Testis (tissue), 2 donors: ENCODE measurements around the gene MS4A6A.

Experiments used
- CTCF ChIP-seq, 3 experiments: fragments of 450-650 bp in 2 of 3; fragments of 200-600 bp in 1 of 3; sonication (generic) in 1 of 3; IDR thresholded peaks; one replicate each; pipeline ENCODE4 v1.5.1; 2016 to 2019; ENCODE audit warnings: antibody characterized with exemption in 3 of 3, mild to moderate bottlenecking in 2 of 3, moderate library complexity in 1 of 3
- POLR2A ChIP-seq: fragments of 450-650 bp; IDR thresholded peaks from one replicate; pipeline ENCODE4 v1.6.1; 2017; ENCODE audit warnings: antibody characterized with exemption, mild to moderate bottlenecking, moderate library complexity

GRCh38 chr11:60133917-60134316 lies 49.0 kb downstream of the MS4A6A start:
- no peak for TF ChIP-seq POLR2A
- TF ChIP-seq CTCF (IDR thresholded peaks at IDR 0.05), result no peak
